OCI-LY1 (cell line): Measurements from ENCODE around the gene GALNT13.

Experiments used
- H2AFZ ChIP-seq: fragments of 200-600 bp; sonication (generic), shearing (Covaris generic); 2 replicates; pipeline ENCODE4 v1.6.0; 2014; ENCODE audit warnings: antibody characterized with exemption, mild to moderate bottlenecking, low read length
- H3F3A ChIP-seq: fragments of 200-600 bp; sonication (generic), shearing (Covaris generic); 2 replicates; pipeline ENCODE4 v1.6.0; 2014; ENCODE audit warnings: mild to moderate bottlenecking, antibody characterized with exemption, low read length, moderate library complexity; ENCODE audit not compliant: insufficient read depth
- H3K27ac ChIP-seq: fragments of 200-600 bp; sonication (generic); 2 replicates; pipeline ENCODE4 v1.5.1; 2014; ENCODE audit warnings: low read length, mixed run types, mild to moderate bottlenecking, low read depth; ENCODE audit not compliant: poor library complexity, severe bottlenecking
- H3K27me3 ChIP-seq: fragments of 200-600 bp; sonication (generic); 2 replicates; pipeline ENCODE4 v1.6.0; 2014; ENCODE audit warnings: antibody characterized with exemption, mild to moderate bottlenecking, low read length, moderate library complexity; ENCODE audit not compliant: insufficient read depth
- H3K36me3 ChIP-seq: fragments of 200-600 bp; sonication (generic); 2 replicates; pipeline ENCODE4 v1.6.1; 2014; ENCODE audit warnings: mild to moderate bottlenecking, antibody characterized with exemption, low read length, moderate library complexity, mixed read lengths; ENCODE audit not compliant: insufficient read depth
- H3K4me1 ChIP-seq: fragments of 200-600 bp; sonication (generic); 2 replicates; pipeline ENCODE4 v1.5.1; 2014; ENCODE audit warnings: mild to moderate bottlenecking, low read length, moderate library complexity; ENCODE audit not compliant: insufficient read depth, severe bottlenecking
- H3K4me2 ChIP-seq: fragments of 200-600 bp; sonication (generic), shearing (Covaris generic); 2 replicates; pipeline ENCODE4 v1.6.1; 2014; ENCODE audit warnings: low read length
- H3K4me3 ChIP-seq: fragments of 200-600 bp; sonication (generic); 2 replicates; pipeline ENCODE4 v1.5.1; 2014; ENCODE audit warnings: low read length, low read depth, mild to moderate bottlenecking, mixed read lengths; ENCODE audit not compliant: poor library complexity, severe bottlenecking
- H3K79me2 ChIP-seq: fragments of 200-600 bp; shearing (Covaris generic); 2 replicates; pipeline ENCODE4 v1.6.1; 2016; ENCODE audit warnings: mixed run types, low read length, mixed read lengths; ENCODE audit not compliant: insufficient read depth
- H3K9ac ChIP-seq: fragments of 200-600 bp; sonication (generic), shearing (Covaris generic); 2 replicates; pipeline ENCODE4 v1.6.1; 2014; ENCODE audit warnings: mild to moderate bottlenecking, low read length, mixed read lengths
- H3K9me2 ChIP-seq: fragments of 200-600 bp; sonication (generic), shearing (Covaris generic); 2 replicates; pipeline ENCODE4 v1.6.1; 2014; ENCODE audit warnings: low read depth, mild to moderate bottlenecking, low read length, mixed read lengths
- H3K9me3 ChIP-seq: fragments of 200-600 bp; shearing (Covaris generic); 2 replicates; pipeline ENCODE4 v1.6.1; 2014; ENCODE audit warnings: low read length, mixed read lengths
- H4K20me1 ChIP-seq: fragments of 200-600 bp; sonication (generic), shearing (Covaris generic); 2 replicates; pipeline ENCODE4 v1.6.0; 2016; ENCODE audit warnings: mild to moderate bottlenecking, low read length; ENCODE audit not compliant: insufficient read depth
- CTCF ChIP-seq: fragments of 200-600 bp; sonication (generic), shearing (Covaris generic); IDR thresholded peaks from 2 replicates; pipeline ENCODE4 v1.5.1; 2017; ENCODE audit warnings: mild to moderate bottlenecking, antibody characterized with exemption, low read length, moderate library complexity, mixed read lengths
- EZH2 ChIP-seq: fragments of 200-600 bp; sonication (generic), shearing (Covaris generic); IDR thresholded peaks from 2 replicates; pipeline ENCODE4 v1.8.0; 2017; ENCODE audit warnings: borderline replicate concordance, mixed run types, mild to moderate bottlenecking, antibody characterized with exemption, low read length, moderate library complexity, mixed read lengths

The GALNT13 gene

GRCh38 chr2:153834662-153835061 lies 37.1 kb upstream of the GALNT13 start:
- Histone ChIP-seq H3F3A (no peaks in the 10 kb centered on the region), H3K9me3 (no peaks in the 10 kb centered on the region), H4K20me1 (no peaks in the 10 kb centered on the region), H3K9ac (no peak overlapping the region), H2AFZ (no peak overlapping the region), H3K79me2 (no peaks in the 10 kb centered on the region), H3K27me3 (no peaks in the 10 kb centered on the region), H3K9me2 (no peaks in the 10 kb centered on the region), H3K4me1 (no peaks in the 10 kb centered on the region), H3K36me3 (no peaks in the 10 kb centered on the region), H3K4me2 (no peak overlapping the region), H3K27ac (no peak overlapping the region), H3K4me3 (no peak overlapping the region)
- TF ChIP-seq EZH2 (no peak), CTCF (no peak)

DNA sequence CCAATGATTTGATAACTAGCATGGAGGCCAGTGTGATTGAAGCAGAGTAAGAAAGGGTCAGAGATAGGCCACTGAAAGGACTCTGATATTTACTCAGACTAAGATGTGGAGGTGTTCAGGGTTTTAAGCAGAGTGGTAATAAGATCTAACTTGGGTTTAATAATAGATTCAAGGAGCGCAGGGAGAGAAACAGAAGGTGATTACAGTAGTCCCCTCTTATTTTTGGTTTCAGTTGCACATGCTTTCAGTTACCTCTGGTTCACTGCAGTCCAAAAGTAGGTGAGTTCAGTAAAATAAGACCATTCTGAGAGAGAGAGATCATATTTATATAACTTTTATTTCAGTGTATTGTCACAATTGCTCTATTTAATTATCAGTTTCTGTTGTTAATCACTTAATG lies 13.5 kb upstream of the GALNT13 start:
- no peaks in the 10 kb centered on the region for H3K27me3 ChIP-seq
- no peak overlapping the region for H3K4me2 ChIP-seq
- H2AFZ ChIP-seq = no peak overlapping the region
- H4K20me1 ChIP-seq = no peaks in the 10 kb centered on the region
- H3K36me3 ChIP-seq = no peaks in the 10 kb centered on the region
- H3K9me2 ChIP-seq = no peaks in the 10 kb centered on the region
- no peak overlapping the region for H3K9ac ChIP-seq
- H3K27ac ChIP-seq = no peak overlapping the region
- no peaks in the 10 kb centered on the region for H3K4me1 ChIP-seq
- TF ChIP-seq EZH2 (no peak), CTCF (no peak)
- H3F3A ChIP-seq = no peaks in the 10 kb centered on the region
- no peaks in the 10 kb centered on the region for H3K9me3 ChIP-seq
- H3K79me2 ChIP-seq = no peaks in the 10 kb centered on the region
- no peak overlapping the region for H3K4me3 ChIP-seq

- Histone ChIP-seq H3K4me2 (no peak overlapping the region), H4K20me1 (no peaks in the 10 kb centered on the region), H3K4me1 (no peaks in the 10 kb centered on the region), H3K9me3 (no peaks in the 10 kb centered on the region), H3K9ac (no peak overlapping the region), H3K4me3 (no peak overlapping the region), H3K9me2 (no peaks in the 10 kb centered on the region), H3K27me3 (no peaks in the 10 kb centered on the region), H3K36me3 (no peaks in the 10 kb centered on the region), H3K79me2 (no peaks in the 10 kb centered on the region), H3F3A (no peaks in the 10 kb centered on the region), H3K27ac (no peak overlapping the region), H2AFZ (no peak overlapping the region)
- no peak for TF ChIP-seq CTCF
- TF ChIP-seq EZH2 = no peak
Observed at GRCh38 chr2:153864022-153864421, 7.7 kb upstream of the GALNT13 start.
